ENCODE results near the gene REV3L.

GRCh38 chr6:111403388-111403787 is 79.6 kb downstream of the REV3L start:
- TF ChIP-seq ZBTB11 (CRISPR knock-in tag; IDR thresholded peaks at IDR 0.05), result no peak
- no peak for TF ChIP-seq PHF8 (IDR thresholded peaks at IDR 0.05; ENCODE audit: borderline replicate concordance, low read length)
- no peak for TF ChIP-seq MAX (CRISPR knock-in tag; IDR thresholded peaks at IDR 0.05)
- no peak for TF ChIP-seq ZBTB43 (CRISPR knock-in tag; IDR thresholded peaks at IDR 0.05)
- TF ChIP-seq NFYB (IDR thresholded peaks at IDR 0.05; ENCODE audit: extremely low read depth, insufficient read length), result no peak
- no peak for TF ChIP-seq TAF1 (IDR thresholded peaks at IDR 0.05; ENCODE audit: control insufficient read depth, extremely low read depth, insufficient read depth, low read length, severe bottlenecking)
- TF ChIP-seq ESRRA (IDR thresholded peaks at IDR 0.05; ENCODE audit: borderline replicate concordance, low read depth), result no peak
- TF ChIP-seq EZH2 (IDR thresholded peaks at IDR 0.05; ENCODE audit: borderline replicate concordance, low read depth, low read length), result no peak
- TF ChIP-seq CEBPG (CRISPR knock-in tag; IDR thresholded peaks at IDR 0.05), result no peak
- no peak for TF ChIP-seq CEBPG (tag; conservative IDR thresholded peaks at IDR 0.05 in 1 of 2, IDR thresholded peaks at IDR 0.05 in 1 of 2)
- no peak for TF ChIP-seq ZNF253 (CRISPR knock-in tag; conservative IDR thresholded peaks at IDR 0.05)
- no peak for TF ChIP-seq ZNF512 (tag; IDR thresholded peaks at IDR 0.05)
- no peak for TF ChIP-seq ZFX (CRISPR knock-in tag; IDR thresholded peaks at IDR 0.05)
